ENCODE measurements around the gene TLE2.

The TLE2 gene

DNA sequence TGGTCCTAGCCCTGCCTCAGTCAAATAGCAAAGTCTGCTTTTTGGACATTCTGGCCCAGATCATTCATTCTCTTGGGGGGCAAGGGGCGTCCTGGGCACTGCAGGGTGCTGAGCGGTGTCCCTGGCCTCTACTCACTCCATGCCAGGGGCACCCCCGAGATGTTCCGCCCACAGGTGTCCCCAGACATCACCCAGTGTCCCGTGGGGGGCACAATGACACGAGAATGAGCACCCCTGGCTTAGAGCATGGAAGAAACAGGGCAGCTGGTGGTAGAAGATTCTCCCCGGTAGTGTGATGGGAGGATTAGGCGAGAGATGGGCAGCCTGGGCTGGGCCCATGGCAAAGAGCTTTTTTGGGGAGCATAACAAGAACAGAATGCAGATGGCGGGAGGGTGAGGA lies 38.5 kb upstream of the TLE2 start:
- no peak overlapping the region for H3K4me3 ChIP-seq (ENCODE audit: control insufficient read depth, low read depth, low read length)
- no peak for TF ChIP-seq CTCF (conservative IDR thresholded peaks at IDR 0.05; ENCODE audit: control insufficient read depth, insufficient read depth, low read depth, low read length)
- DNase-seq (ENCODE audit: low read depth), result no peak

- no peak overlapping the region for H3K4me3 ChIP-seq (ENCODE audit: control insufficient read depth, low read depth, low read length)
- TF ChIP-seq CTCF (conservative IDR thresholded peaks at IDR 0.05; ENCODE audit: control insufficient read depth, insufficient read depth, low read depth, low read length), result no peak
- no peak for DNase-seq (ENCODE audit: low read depth)
These were observed 37.5 kb upstream of the TLE2 start for GRCh38 chr19:3066482-3067049.

DNA sequence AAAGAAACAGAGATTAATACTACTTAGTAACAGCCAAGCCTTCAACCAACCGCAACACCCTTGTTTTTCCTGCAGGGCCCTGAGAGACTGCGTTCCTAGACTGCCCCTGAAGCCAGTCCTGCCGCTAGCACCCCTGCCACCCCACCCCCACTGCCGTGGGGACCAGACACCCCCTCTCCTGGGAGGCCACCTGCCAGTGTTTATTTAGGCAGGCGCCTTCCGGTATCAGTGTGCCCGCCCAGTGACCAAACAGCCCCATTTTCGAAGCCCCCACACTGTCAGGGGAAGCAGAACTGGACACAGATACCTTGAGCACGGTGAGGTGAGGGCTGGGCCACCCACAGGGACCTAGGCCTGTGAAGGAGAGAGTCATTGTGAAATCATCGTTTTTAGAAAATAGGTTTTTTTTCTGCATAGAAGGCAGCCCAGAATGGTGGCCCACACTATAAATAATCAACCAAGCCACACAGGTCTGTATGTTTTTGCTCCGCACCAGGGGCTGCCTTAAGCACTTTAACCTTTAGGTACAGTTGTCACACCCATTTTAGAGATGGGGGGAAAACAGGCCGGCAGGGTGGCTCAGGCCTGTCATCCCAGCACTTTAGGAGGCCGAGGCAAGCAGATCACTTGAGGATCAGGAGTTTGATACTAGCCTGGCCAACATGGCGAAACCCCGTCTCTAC lies 36.7 kb upstream of the TLE2 start:
- H3K4me3 ChIP-seq (ENCODE audit: control insufficient read depth, low read depth, low read length), result no peak overlapping the region

DNA sequence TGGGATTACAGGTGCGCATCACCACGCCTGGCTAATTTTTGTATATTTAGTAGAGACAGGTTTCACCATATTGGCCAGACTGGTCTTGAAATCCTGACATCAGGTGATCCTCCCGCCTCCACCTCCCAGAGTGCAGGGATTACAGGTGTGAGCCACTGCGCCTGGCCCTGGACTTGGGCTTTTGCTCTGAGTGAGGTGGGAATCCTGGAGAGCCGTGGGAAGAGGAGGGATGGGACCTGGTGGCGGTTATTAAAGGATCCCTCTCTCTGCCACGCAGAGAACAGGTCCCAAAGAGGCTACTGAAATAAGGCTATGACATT lies 34.9 kb upstream of the TLE2 start:
- no peak for TF ChIP-seq CTCF (conservative IDR thresholded peaks at IDR 0.05; ENCODE audit: control insufficient read depth, insufficient read depth, low read depth, low read length)
- no peak overlapping the region for H3K4me3 ChIP-seq (ENCODE audit: control insufficient read depth, low read depth, low read length)
- no peak for DNase-seq (ENCODE audit: low read depth)

More for the DNA sequence above, 36.7 kb upstream of the TLE2 start:
- DNase-seq (ENCODE audit: low read depth), result no peak
- TF ChIP-seq CTCF (conservative IDR thresholded peaks at IDR 0.05; ENCODE audit: control insufficient read depth, insufficient read depth, low read depth, low read length), result no peak

GRCh38 chr19:3062165-3063105 lies 33.4 kb upstream of the TLE2 start, which contains the start of gene TLE5:
Gene TLE5, minus strand, starts transcription at chr19:3062495. Its CDS starts 295 bp downstream, at chr19:3062200.
- TF ChIP-seq CTCF (conservative IDR thresholded peaks at IDR 0.05; ENCODE audit: control insufficient read depth, insufficient read depth, low read depth, low read length), result no peak
- H3K4me3 ChIP-seq (ENCODE audit: control insufficient read depth, low read depth, low read length), result peak within 1 kb of the TSS; percentile 71
- no peak for DNase-seq (ENCODE audit: low read depth)

- no peak for DNase-seq (ENCODE audit: low read depth)
- peak overlapping the region; percentile 71 for H3K4me3 ChIP-seq (ENCODE audit: control insufficient read depth, low read depth, low read length)
- peak; percentile 17 for TF ChIP-seq CTCF (conservative IDR thresholded peaks at IDR 0.05; ENCODE audit: control insufficient read depth, insufficient read depth, low read depth, low read length)
These were observed 32.4 kb upstream of the TLE2 start for GRCh38 chr19:3061182-3062161.

Data from fibroblast of mammary gland (primary cell).